Stimulated activated CD4-positive, alpha-beta T cell treated with anti-CD3 and anti-CD28 coated beads, Interleukin-4, amount 100 ng/mL, for 4 hours (primary cell): ENCODE results near the gene ADAM30.
A peak's percentile ranks its signal among the peaks of the same experiment; 100 is the strongest.
"Not testable (repeated sequence)": the region's sequence is repeated elsewhere in the genome, so short reads cannot be mapped to it uniquely, and the experiment has no call there.

Source experiments
- DNase-seq, 2 experiments: peaks; one replicate each; pipeline ENCODE4 v3.0.0-alpha.2; 2020

ADAM30 gene

GRCh38 chr1:119873135-119874015 is 22.9 kb downstream of the ADAM30 start:
- no peak for DNase-seq

- DNase-seq, result no peak
These were observed 24.4 kb downstream of the ADAM30 start for GRCh38 chr1:119871881-119872280.

- peak; percentile 41 to 54 for DNase-seq
These were observed 25.3 kb downstream of the ADAM30 start for GRCh38 chr1:119870917-119871596.

GRCh38 chr1:119869995-119870394 is 26.3 kb downstream of the ADAM30 start:
- no peak for DNase-seq

GRCh38 chr1:119868176-119868575 is 28.1 kb downstream of the ADAM30 start:
- no peak for DNase-seq

- DNase-seq, result no peak
These were observed 29.9 kb downstream of the ADAM30 start for GRCh38 chr1:119866451-119866850.

- no peak for DNase-seq
These were observed 30.7 kb downstream of the ADAM30 start for GRCh38 chr1:119865627-119866026.

GRCh38 chr1:119862276-119862675 is 34.0 kb downstream of the ADAM30 start:
- DNase-seq, result no peak

GRCh38 chr1:119861547-119861946 is 34.8 kb downstream of the ADAM30 start:
- no peak for DNase-seq

- DNase-seq, result no peak
These were observed 36.7 kb downstream of the ADAM30 start for GRCh38 chr1:119859647-119860046.

- not testable (repeated sequence) for DNase-seq
These were observed 37.6 kb downstream of the ADAM30 start for GRCh38 chr1:119858556-119859214.

- DNase-seq, result no peak
These were observed 38.2 kb downstream of the ADAM30 start for GRCh38 chr1:119858126-119858525.

GRCh38 chr1:119853155-119853554 is 43.2 kb downstream of the ADAM30 start:
- DNase-seq, result no peak

- DNase-seq, result not testable (repeated sequence)
These were observed 52.1 kb downstream of the ADAM30 start for GRCh38 chr1:119844206-119844605.
